GM19438 (cell line): ENCODE measurements around the gene SHC3.

ENCODE experiments used
- ATAC-seq: cut with Tn5 transposase; IDR thresholded peaks from one replicate; pipeline ENCODE4 v1.9.1; 2021; ENCODE audit warnings: low read depth; ENCODE audit not compliant: unreplicated experiment

The SHC3 gene

GRCh38 chr9:89114741-89115140 lies 63.9 kb downstream of the SHC3 start:
- ATAC-seq, result no peak

DNA sequence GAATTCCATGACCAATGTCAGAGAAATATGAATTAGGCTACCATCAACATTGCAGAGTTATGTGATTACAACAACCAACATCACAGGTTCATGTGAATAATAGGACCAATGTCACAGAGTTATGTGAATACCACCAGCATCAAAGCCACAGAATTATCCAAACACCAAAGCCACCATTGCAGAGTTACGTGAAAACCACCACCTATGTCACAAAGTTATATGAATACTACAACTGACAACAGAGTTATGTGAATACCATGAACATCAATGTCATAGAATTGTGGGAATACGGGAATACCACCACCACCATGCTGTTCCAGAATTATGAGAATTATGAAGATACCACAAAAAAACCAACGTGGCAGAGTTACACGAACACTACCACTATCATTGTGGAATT lies 64.8 kb downstream of the SHC3 start:
- no peak for ATAC-seq

DNA sequence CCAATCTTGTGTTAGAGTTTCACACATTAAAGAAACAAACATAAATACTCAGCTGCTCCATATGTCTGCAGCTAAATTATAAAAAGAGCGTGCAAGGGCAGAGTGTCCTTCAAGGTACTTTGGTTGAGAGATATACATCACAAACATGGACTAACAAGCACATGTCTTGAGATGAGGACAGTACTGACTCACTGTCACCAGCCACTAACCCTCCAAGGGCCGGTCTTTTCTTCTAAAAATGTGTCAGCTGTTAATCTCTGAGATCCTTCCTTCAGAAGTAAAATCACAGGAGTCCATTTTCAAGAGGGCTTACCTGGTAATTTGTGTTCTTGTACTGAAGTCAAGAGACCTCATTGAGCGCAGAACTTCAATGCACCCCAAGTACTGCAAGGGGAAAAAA lies 66.4 kb downstream of the SHC3 start:
- ATAC-seq, result no peak

DNA sequence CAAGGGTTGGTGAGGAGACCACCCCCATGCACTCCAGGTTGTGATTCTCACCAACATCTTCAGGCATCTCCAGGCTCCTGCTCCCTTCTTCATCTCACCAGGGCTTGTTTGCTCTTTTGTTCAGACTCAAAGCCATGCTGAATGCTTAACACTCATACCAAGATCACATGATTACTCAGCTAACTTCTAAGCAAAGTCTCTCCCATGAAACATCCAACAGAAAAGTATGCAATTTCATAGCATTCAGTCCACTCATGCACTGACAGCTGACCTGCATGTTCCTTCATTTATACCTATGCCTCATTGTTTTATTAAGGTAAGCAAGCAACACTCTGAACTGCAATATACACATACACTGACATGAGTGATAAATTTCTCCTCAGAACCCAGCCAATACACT lies 69.0 kb downstream of the SHC3 start:
- no peak for ATAC-seq

DNA sequence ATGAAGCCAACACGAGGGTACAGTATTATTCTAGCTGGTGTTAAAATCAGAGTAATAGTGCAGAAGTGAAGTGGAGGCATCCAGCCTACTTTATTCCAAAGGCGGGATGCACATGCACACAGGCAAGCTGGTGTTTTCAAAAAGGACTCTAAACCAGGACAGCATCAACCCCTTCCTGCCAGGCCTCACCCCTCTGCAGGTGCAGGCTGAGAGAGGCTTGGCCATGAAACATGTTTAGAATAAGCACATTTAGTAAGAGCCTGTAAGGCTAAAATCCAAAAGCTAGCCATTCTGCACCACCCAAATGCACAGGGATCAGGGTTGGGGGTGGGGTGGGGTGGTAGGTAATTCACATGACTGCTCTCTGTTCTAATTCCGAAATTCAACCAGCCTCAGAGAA lies 71.2 kb downstream of the SHC3 start:
- no peak for ATAC-seq

GRCh38 chr9:89106224-89106851 lies 72.3 kb downstream of the SHC3 start:
- ATAC-seq, result no peak

DNA sequence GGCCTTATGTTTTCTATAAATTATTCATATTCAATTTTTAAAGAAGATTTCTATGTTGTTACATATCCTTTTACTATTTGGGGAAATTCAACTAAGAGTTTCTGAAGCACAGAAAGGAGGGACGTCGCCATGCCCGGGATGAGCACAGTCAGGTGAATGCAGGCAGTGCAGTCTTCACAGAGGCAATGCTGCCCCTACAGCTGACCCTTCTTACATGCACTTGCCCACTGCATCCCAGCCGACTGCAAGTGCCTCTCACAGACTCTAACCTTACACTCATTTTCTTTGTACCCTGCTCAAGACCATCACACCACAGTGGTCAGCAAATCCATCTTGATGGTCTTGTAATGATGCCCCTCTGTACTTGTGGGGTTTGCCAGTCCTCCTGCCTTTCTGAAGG lies 73.8 kb downstream of the SHC3 start:
- no peak for ATAC-seq

DNA sequence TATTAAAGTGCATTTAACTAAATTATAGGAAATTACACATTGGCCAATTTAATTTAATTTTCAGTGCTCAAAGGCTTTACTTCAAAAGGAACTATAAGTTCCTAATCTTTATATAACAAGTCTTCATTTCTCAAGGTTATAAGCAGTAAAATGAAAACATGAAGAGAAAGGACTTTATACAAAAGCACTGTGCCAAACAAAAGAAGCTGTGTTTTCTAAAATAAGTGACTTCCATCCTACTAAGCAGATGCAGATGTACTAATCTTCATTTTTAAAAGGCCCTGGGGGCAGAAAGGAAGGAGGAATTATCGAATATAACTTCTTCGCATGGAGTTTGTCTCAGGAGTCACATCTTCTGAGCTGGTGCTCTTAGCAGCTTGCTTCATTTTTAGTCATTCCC lies 81.4 kb downstream of the SHC3 start:
- no peak for ATAC-seq

DNA sequence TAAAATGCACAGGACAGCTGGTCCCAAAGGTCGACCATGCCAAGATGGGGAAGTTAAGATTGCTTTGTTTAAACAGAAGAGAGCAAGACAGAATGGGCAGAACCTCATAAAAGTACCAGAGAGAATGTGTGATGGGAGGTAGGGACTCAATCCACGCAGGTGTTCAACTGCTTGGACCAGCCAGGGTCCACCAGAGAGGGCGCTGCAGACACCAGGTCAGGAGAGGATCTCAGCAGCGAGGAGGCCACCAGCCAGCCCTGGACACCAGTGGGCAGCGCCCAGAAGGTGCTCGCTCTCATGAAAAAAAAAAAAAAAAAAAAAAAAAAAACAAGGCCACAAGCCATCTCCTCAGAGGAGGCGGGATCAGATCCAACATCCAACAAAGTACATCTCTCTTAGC lies 81.8 kb downstream of the SHC3 start:
- ATAC-seq, result no peak

DNA sequence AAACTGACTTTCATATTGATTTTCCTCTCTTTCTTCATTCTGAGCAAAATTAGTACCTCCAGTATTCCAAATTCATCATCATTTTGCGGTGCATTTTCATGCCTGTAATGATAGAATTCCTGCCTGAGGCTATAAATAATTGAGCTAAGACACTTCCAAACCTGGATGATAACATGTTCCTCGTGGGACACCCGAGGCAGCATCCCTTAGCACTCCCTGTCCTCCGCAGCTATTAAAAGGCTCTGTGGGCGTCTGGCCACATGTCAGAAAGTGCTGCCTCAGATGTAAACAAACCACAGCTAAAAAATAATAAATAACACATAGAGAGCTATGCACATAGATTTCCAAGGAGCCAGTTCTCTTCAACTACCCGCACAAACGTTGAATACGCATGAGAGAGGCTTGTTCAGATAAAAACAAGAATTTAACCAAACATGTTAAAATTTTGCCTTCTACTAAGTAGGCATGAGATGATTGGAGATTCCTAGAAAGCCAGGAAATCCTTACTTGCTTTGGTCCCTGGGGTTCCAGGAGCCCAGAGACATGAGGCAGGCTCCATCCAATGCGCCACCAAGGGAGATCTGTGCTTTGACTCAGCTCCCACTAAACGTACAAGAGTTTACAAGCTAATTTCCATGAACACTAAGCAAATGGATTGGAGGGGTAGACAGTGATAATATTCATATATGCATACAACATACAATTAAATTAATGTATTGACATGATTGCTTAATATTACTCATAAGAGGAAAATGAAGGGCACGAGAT lies 82.7 kb downstream of the SHC3 start:
- no peak for ATAC-seq

DNA sequence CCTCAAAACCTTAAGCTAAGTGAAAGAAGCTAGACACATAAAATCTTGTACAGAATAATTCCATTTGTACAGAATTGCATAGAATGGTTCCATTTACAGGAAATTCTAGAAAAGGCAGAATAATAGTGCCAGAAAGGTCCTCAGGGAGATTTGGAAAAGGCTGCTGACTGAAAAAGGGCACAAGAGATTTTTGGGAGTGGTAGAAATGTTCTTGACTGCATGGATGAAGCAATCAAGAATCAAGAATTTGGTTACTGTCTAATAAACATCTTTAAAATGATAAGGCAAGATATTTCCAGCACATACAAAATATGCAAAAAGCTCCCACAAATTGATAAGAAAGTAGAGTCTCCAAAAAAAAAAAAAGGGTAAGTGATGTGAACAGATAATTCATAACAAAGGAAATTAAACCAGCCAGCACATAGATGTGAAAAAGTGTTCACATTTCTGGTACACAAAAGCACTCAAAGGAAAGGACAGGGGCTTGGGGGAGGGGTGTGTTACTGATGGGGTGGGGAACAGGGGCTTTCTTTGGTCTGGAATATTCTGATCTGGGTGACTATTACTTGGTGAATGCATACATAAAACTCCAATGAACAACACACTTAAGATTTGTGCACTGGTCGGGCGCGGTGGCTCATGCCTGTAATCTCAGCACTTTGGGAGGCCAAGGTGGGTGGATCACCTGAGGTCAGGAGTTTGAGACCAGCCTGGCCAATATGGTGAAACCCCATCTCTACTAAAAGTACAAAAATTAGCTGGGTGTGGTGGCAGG lies 85.2 kb downstream of the SHC3 start:
- ATAC-seq, result no peak

DNA sequence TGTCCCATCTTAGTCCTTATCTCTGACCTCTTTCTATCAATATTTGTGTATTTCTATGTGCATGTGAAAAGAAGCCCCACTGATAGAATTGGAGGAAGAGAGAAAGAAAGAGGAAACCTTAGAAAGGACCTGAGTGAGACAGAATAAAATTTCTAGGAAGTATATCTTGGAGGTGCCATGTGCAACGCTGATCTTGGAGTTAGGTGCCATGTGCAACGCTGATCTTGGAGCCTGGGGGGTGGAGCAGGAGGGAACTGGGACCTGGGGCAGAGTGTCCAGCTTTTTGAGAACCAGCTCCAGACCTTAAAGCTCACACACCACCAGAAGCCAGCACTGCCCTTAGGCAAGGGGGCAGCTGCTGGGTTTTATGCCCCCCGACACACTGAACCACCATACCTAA lies 89.4 kb downstream of the SHC3 start:
- ATAC-seq, result no peak

DNA sequence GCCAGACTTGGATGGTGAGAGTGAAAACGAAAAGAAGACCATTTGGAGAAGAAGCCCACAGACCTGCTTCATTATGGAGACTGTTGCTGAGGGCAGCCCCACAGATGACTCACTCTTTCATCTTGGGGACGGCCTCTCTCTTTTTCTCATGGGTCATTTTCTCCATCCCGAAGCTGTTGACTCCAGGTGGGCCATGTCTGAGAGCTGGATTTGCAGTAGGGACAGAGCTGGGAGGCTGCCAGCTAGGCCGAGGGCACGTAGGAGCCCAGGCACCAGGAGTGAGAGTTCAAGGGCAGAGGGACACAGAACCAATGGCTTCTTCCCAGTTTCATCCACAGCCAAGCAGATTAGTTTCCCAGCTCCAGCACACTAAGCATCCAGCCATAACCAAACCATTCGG lies 95.0 kb downstream of the SHC3 start:
- ATAC-seq, result no peak

DNA sequence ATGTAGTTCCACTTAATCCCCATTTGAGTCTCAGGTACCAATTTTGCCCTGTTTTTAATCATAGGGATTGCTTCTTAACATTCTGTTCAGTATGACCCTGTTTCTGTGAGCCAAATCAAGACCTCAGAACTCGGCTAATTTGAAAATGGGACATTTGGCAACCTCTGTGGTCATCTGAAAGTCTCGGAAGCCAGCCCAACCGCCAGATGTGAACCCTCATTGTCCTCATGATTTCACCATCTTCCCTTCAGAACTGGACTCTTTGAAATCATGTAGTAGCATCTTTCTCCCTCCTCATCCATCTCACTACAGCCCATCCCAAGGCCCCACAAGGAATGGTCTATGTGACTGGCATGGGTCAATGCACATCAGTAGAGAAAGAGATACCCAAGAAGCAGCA lies 98.4 kb downstream of the SHC3 start:
- ATAC-seq, result no peak

DNA sequence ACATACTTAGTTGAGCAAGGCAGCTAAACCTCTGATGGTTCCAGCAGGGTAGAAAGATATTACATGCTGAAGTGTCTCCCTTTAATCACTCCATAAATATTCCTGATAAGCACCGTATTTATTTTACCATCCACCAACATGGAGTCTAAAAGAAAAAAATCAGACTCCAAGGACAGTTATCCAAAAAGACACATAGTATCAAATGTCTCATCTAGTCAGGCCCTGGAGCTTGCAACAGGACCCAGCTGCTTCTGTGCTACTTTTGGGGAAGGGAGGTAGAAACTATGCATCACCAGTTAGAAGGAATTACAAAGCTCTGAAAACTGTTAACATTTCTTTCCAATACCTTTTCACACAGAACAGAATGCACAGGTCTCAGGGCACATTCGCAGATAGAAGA lies 99.2 kb downstream of the SHC3 start:
- no peak for ATAC-seq

DNA sequence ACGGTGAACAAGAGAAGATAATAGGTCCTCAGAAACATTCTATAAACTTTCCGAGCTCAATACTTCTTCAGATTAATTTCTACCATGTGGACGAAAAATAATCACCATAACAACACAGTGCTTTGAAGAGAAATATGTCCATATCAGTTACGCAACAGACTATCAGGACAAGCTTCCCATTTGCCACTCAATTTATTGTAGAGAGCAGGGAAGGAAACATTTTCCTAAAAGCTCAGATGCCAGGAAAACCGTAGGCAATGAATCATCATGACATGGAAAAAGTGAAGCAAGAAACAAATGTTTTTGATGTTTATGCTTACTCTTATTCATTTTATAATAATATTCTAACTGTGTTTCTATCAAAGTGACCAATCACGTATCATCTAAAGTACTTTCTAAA lies 99.8 kb downstream of the SHC3 start:
- no peak for ATAC-seq

DNA sequence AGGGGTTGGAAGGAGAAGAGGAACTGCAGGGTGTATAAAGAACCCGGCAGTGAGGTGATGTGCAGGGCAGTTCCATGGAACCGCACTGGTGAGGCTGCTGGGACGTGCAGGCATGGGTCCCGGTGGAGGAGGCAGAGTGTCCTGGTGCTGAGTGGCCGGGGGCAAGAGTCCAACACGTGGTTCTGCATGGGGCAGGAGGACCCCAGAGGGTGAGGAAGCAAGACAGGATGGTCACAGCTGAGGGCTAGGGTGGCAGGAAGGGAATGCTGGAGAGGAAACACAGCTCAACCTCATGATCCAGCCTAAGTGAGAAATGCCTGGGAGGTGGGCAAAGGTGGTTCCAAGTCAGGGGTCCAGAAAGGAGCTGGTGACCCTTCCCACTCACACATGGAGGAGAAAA lies 100.2 kb downstream of the SHC3 start:
- ATAC-seq, result no peak

DNA sequence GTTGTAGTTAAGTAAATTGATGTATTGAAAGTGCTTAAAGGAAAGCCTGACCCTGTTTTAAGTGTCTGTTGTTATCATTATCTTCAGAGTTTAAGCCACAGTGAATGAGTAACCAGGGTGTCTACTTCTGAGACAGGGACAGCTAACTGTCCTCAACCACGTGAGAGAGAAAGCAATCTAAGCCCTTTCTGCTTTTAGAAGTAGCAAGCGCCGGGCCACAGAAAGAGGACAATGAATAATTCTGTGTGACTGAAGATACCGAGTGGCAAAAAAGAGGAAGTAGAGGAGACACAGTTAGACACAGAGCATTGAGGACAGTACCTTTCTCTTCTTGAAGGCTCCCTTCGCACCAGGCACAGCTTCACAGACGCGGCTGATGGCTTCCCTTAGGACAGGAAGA lies 101.1 kb downstream of the SHC3 start:
- ATAC-seq, result no peak

GRCh38 chr9:89073397-89073796 lies 105.2 kb downstream of the SHC3 start:
- no peak for ATAC-seq

DNA sequence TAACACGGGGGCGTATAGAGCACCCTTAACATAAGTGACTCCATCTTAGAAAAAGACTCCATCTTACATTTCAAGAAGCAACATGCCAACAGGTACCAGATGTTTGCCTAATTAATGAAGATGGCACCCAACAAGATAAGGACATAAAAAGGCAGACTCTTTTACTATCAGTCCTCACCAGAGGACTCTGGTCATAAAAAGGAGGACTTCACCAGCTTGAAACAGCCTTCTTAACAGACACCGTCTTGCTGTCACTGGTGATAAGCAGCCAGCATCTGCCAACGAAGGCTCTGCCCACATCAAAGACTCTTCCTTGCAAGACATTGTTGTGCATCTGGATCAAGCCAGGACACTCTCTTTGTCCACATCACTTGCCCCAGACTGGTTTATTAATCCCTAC lies 107.0 kb downstream of the SHC3 start:
- ATAC-seq, result no peak

GRCh38 chr9:89066835-89067234 lies 111.8 kb downstream of the SHC3 start:
- ATAC-seq, result no peak

DNA sequence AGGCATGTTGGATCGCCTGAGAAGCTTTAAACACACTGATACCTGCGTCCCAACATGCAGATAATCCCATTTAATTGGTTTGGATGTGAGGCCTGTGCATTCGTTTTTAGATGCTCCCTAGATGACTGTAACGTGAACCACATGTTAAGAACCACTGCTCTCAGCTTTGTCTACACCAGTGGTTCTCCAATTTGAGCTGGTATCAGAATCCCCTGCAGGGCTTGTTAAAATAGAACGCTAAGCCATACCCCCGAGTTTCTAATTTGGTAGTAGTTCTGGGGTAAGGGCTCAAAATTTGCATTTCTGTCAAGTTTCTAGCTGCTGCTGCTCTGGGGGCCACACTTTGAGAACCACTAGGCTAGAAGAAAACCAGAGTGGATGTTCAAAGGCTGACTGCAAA lies 112.7 kb downstream of the SHC3 start:
- no peak for ATAC-seq
